GM12878 (cell line): ENCODE data around the gene MFSD12.

Source experiments
- EZH2 ChIP-seq: IDR thresholded peaks from 2 replicates; pipeline ENCODE4 v1.6.1; 2012; ENCODE audit warnings: low read depth, mild to moderate bottlenecking, control low read depth, inconsistent platforms, low read length, borderline replicate concordance; ENCODE audit not compliant: control insufficient read depth
- NR2C2 ChIP-seq: IDR thresholded peaks from 2 replicates; pipeline ENCODE4 v1.6.1; 2011; ENCODE audit warnings: borderline replicate concordance, low read depth; ENCODE audit not compliant: control insufficient read depth, insufficient read length

DNA sequence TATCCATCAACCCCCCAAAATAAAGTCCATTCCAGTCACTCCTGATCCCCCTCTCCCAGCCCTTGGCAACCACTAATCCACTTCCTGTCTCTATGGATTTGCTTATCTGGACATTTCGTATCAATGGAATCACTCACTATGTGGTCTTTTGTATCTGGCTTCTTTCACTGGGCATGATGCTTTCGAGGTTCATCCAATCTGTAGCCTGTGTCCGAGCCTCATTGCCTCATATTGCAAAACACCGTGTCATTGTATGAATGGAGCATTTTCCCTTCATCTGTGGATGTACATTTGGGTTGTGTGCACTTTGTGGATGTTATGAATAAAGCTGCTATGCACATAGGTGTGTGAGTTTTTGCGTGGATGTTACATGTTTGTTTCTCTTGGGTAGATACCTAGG lies 52.7 kb downstream of the MFSD12 start:
- TF ChIP-seq NR2C2 (no peak), EZH2 (no peak)
